Fibroblast of villous mesenchyme (primary cell): ENCODE results near the gene TLL2. TPM values are rescaled to one million over a fixed set of nuclear protein-coding genes. Genes with fewer than 3 reads are reported as not detected.

Source experiments
- DNase-seq: peaks from one replicate; pipeline ENCODE4 v3.0.0-alpha.2; 2010; ENCODE audit warnings: low read depth
- H3K4me3 ChIP-seq: 2 replicates; pipeline ENCODE4 v1.5.1; 2011; ENCODE audit warnings: low read depth, mild to moderate bottlenecking, low read length
- total RNA-seq: library from RNA; depleted of rRNA; stranded (reverse); fragments of >200 nt; gene quantifications from 2 replicates; pipeline ENCODE4 v1.2.3, GENCODE V29; 2012
- TF ChIP-seq, protein P1 (sequence below): IDR thresholded peaks from 2 replicates; pipeline ENCODE4 v1.5.1; 2012; ENCODE audit warnings: low read depth, mild to moderate bottlenecking, low read length; ENCODE audit not compliant: insufficient read depth

TLL2 gene
- total RNA-seq, 1 donor: under 0.01 TPM

GRCh38 chr10:96368971-96369370 lies 144.8 kb downstream of the TLL2 start:
- DNase-seq: no peak

GRCh38 chr10:96367470-96367869 lies 146.3 kb downstream of the TLL2 start:
- no peak for DNase-seq
- H3K4me3 ChIP-seq: no peak overlapping the region
- TF ChIP-seq, protein P1, sequence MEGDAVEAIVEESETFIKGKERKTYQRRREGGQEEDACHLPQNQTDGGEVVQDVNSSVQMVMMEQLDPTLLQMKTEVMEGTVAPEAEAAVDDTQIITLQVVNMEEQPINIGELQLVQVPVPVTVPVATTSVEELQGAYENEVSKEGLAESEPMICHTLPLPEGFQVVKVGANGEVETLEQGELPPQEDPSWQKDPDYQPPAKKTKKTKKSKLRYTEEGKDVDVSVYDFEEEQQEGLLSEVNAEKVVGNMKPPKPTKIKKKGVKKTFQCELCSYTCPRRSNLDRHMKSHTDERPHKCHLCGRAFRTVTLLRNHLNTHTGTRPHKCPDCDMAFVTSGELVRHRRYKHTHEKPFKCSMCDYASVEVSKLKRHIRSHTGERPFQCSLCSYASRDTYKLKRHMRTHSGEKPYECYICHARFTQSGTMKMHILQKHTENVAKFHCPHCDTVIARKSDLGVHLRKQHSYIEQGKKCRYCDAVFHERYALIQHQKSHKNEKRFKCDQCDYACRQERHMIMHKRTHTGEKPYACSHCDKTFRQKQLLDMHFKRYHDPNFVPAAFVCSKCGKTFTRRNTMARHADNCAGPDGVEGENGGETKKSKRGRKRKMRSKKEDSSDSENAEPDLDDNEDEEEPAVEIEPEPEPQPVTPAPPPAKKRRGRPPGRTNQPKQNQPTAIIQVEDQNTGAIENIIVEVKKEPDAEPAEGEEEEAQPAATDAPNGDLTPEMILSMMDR: no peak

More at GRCh38 chr10:96368971-96369370, 144.8 kb downstream of the TLL2 start:
- H3K4me3 ChIP-seq: no peak overlapping the region
- TF ChIP-seq, protein P1: no peak

DNA sequence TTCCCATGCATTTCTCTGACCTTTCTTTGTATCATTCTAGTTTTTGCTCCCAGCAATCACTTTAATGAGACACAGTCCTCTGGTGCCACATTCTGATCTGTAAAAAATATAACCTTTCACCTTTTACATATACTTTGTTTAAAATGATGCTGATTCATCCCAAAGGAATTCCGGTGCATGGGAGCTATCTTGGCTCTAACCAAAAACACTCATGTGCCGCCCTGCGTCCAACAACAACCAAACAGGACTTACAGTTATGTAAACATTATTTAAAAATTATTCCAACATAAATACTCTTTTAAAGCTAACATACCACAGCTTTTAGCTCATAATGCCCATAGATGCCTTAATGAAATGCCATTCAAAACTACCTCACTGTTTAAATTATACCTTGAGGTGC lies 147.2 kb downstream of the TLL2 start:
- DNase-seq: peak; percentile 80
- H3K4me3 ChIP-seq: no peak overlapping the region
- TF ChIP-seq, protein P1: no peak

- no peak overlapping the region for H3K4me3 ChIP-seq
- TF ChIP-seq, protein P1: no peak
- DNase-seq: no peak
These were observed 148.2 kb downstream of the TLL2 start for GRCh38 chr10:96365571-96365970.

DNA sequence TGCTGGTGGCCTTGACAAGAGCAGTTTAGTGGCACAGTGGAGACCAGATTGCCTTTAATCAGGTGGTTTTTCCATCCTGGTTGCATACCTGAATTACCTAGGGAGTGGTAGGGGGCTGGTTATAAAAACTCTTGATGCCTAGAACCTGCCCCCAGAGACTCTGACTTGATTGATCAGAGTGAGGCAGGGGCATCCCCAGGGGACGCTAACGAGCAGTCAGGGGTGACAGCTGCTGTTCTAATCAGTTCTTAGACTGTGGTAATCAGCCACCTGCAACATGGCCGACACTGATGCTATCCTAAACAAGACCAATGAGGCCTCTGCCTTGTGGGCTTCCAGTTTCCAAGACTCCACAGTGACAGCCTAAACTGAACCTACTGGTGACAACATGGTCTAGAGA lies 153.0 kb downstream of the TLL2 start:
- TF ChIP-seq, protein P1: no peak
- no peak overlapping the region for H3K4me3 ChIP-seq
- no peak for DNase-seq

- no peak for DNase-seq
- TF ChIP-seq, protein P1: no peak
These were observed 153.4 kb downstream of the TLL2 start for GRCh38 chr10:96360331-96360730.

DNA sequence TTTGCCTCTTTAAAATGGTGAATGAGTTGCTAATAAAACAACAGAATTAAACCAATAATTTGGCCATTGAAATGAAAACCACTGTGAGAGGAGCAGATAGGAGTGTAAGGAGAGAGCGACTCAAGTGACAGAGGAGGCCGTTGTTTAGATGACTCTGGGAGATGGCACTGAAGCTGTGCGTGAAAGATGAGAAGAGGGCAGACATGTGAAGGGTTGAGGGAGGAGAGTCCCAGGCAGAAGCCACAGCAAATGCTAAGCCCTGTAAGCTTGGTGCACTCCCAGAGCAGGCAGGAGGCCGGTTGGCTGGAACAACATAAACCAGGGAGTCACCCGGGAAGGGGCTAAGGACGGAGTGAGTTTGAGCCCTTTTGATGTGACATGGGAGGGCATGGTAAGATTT lies 154.1 kb downstream of the TLL2 start:
- DNase-seq: no peak
- no peak overlapping the region for H3K4me3 ChIP-seq
- TF ChIP-seq, protein P1: no peak

More at GRCh38 chr10:96360331-96360730, 153.4 kb downstream of the TLL2 start:
- H3K4me3 ChIP-seq: no peak overlapping the region
